Fibroblast of mammary gland (primary cell): ENCODE data around the gene P4HTM.

Experiments
- DNase-seq: peaks from one replicate; pipeline ENCODE4 v3.0.0-alpha.2; 2010; ENCODE audit warnings: low read depth
- H3K4me3 ChIP-seq: 2 replicates; pipeline ENCODE4 v1.5.1; 2011; ENCODE audit warnings: low read depth, mild to moderate bottlenecking, low read length, moderate library complexity; ENCODE audit not compliant: control insufficient read depth
- CTCF ChIP-seq: conservative IDR thresholded peaks from 2 replicates; pipeline ENCODE4 v1.5.1; 2011; ENCODE audit warnings: low read depth, low read length, inconsistent platforms; ENCODE audit not compliant: control insufficient read depth, insufficient read depth

P4HTM gene

GRCh38 chr3:48999085-48999858, 9.2 kb downstream of the P4HTM start:
- DNase-seq: no peak
- H3K4me3 ChIP-seq: no peak overlapping the region
- no peak for TF ChIP-seq CTCF

GRCh38 chr3:49001155-49001554, 11.1 kb downstream of the P4HTM start:
- H3K4me3 ChIP-seq: no peak overlapping the region
- DNase-seq: no peak
- no peak for TF ChIP-seq CTCF

GRCh38 chr3:49004352-49005302, 14.6 kb downstream of the P4HTM start:
- no peak for TF ChIP-seq CTCF
- no peak for DNase-seq

GRCh38 chr3:49005303-49005680, 15.3 kb downstream of the P4HTM start:
- DNase-seq: no peak

More at GRCh38 chr3:49004352-49005302, 14.6 kb downstream of the P4HTM start:
- H3K4me3 ChIP-seq: no peak overlapping the region

GRCh38 chr3:49005998-49006397, 16.0 kb downstream of the P4HTM start:
- H3K4me3 ChIP-seq: no peak overlapping the region
- no peak for DNase-seq

More at GRCh38 chr3:49005303-49005680, 15.3 kb downstream of the P4HTM start:
- no peak overlapping the region for H3K4me3 ChIP-seq
- no peak for TF ChIP-seq CTCF

More at GRCh38 chr3:49005998-49006397, 16.0 kb downstream of the P4HTM start:
- TF ChIP-seq CTCF: no peak
